Right lung (tissue), 5 donors: ENCODE measurements around the gene E4F1. TPM values are rescaled to one million over a fixed set of nuclear protein-coding genes. Genes with fewer than 3 reads are reported as not detected.
"Not testable (repeated sequence)": the region's sequence is repeated elsewhere in the genome, so short reads cannot be mapped to it uniquely, and the experiment has no call there.

Experiments used
- DNase-seq, 2 donors: peaks; one replicate each; pipeline ENCODE4 v3.0.0-alpha.2; 2013
- polyA plus RNA-seq, 5 donors: library from polyadenylated mRNA; unstranded; fragments of 120-200 nt; gene quantifications; one replicate each; pipeline versions ENCODE4 v1.2.1 to v1.2.3, GENCODE V29; 2013; ENCODE audit warnings: inconsistent platforms in 1 of 5, low replicate concordance in 1 of 5; ENCODE audit not compliant: insufficient read length in 5 of 5, insufficient read depth in 1 of 5

E4F1 gene
- polyA plus RNA-seq, 5 donors: 9.7 to 24.6 (median 15.3) TPM

DNA sequence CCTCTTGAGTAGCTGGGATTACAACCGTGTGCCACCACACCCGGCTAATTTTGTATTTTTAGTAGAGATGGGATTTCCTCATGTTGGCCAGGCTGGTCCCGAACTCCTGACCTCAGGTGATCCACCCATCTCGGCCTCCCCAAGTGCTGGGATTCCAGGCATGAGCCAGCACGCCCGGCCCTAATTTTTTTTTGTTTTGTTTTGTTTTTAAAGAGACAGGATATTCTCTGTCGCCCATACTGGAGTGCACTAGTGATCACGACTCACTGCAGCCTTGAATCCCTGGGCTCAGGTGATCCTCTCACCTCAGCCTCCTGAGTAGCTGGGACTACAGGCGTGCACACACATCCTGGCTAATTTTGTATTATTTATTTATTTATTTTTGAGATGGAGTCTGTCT is 16.9 kb downstream of the E4F1 start:
- not testable (repeated sequence) for DNase-seq

- no peak for DNase-seq
Measured at GRCh38 chr16:2242598-2242997, 19.2 kb downstream of the E4F1 start.

- no peak for DNase-seq
Measured at GRCh38 chr16:2243031-2243528, 19.7 kb downstream of the E4F1 start.

DNA sequence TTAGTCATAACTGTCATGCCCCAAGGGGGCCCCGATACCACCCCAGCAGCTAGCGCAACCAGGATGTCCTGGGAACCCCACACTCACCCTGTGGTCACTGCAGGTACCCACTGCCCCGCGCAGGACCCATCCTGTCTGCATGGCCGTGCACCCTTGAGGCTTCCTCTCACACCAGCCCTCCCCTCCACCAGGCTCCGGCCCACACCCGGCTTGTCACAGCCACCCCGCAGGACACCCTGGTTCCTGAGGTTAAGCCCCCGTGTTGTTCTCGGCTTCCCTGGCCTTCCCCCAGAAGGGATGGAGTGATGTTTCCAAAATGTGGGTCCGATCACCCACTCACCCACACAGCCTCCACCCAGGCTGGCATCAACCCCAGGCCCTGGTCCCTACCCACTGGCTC is 20.4 kb downstream of the E4F1 start:
- DNase-seq: no peak

DNA sequence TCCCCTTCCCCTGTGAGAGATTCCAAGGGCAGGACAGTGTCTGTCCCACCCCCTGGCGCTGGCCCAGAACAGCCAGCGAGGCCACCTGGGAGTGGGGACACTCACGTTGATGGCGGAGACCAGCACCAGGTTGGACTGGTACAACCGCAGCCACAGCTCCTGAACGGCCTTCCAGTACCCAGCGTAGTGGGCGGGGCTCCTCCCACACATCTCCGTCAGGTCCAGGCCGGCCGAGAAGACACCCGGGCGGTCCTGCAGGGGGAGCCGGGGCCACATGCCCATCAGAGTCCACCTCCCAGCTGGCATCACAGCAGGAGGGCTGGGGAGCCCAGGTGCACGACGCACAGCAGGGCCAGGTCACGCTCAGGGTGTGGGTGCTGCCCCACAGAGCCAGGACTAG is 20.9 kb downstream of the E4F1 start:
- no peak for DNase-seq

DNA sequence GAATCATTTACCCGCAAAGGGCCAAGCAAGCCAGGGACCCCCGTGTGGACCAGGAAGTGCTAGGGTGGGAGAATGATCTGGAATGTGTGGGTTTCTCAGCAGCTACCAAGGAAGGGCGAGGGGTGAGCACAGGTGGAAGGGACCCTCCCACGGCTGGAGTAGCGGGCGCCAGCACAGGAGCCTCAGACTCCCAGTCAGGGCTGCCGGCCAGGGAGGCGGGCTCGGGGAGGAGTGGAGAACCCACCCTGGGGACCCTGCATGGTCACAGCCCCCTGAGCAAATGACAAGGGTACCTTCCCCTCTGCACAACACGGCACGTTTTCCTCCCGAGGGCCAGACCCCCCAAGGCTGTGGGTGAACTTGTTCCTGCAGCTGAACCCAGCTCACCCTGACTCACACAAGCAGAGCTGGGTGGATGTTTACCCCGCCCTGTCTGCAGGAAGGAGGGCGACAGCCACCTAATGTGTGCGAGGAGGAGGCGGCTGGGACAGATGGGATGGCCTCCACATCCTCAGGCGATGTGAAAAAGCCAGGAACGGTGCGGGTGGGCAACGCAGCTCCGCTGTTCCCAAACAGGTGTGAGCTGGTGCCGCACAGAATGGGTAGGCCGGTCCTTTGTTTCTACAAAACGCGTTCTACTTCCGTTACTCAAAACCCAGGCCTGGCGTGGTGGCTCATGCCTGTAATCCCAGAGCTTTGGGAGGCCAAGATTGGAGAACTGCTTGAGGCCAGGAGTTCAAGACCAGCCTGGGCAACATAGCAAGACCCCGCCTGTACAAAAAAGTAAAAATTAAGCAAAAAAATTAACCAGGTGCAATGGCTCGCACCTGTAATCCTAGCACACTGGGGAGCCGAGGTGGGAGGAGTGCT is 21.8 kb downstream of the E4F1 start:
- DNase-seq: no peak

DNA sequence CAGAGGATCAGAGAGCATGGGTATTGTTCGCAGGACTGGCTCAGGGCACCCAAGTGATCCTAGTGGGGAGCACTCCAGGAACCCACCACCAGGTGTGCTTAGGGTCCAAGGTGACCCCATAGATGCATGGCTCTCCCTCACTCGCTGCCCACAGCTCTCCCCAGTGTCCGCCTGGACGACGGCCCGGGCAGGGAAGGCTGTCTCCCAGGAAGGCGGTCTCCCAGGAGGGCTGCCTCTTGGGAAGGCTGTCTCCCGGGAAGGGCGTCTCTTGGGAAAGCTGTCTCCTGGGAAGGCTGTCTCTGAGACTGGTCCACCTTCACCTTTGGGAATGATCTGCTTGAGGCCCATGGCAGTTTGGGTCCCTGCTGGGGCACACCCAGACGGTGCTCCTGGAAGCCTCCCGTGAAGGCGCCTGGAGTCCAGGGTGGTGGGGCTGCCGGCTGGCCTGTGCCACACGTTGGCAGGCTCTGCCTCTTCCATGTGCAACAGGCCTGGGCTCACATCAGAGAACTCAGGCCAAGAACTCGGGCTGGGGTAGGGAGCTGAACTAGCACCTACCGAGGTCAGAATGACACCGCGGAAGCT is 23.0 kb downstream of the E4F1 start:
- DNase-seq: no peak

DNA sequence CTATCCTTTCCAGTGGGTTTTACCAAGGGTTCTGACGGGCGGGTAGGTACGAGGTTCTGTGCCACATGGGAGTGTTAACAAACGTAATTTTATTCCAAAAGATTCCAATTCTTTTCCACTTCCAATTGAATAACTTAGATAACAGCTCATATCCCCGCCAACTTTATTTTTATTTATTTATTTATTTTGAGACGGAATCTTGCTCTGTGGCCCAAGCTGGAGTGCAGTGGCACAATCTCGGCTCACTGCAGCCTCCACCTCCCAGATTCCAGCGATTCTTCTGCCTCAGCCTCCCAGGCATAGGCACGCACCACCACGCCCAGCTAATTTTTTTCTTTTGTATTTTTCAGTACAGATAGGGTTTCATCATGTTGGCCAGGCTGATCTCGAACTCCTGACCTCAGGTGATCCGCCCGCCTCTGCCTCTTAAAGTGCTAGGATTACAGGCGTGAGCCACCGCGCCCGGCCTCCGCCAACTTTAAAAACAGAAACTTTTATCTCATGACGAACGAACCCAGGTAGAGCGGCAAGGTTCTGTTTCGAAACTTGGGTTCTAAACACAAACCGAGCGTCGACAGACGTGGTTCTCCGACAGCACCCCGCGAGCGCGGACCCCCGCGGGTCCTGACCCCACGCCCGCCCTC is 27.4 kb downstream of the E4F1 start:
- no peak for DNase-seq

- peak; percentile 95 for DNase-seq
Measured at GRCh38 chr16:2251296-2252111, 28.1 kb downstream of the E4F1 start, which contains the start of gene ECI1. TSS of gene ECI1 (minus strand) at chr16:2251587. CDS start at chr16:2251566, 21 bp downstream.

GRCh38 chr16:2252806-2253148 is 29.4 kb downstream of the E4F1 start:
- DNase-seq: no peak

- no peak for DNase-seq
Measured at GRCh38 chr16:2253293-2253692, 29.9 kb downstream of the E4F1 start.

DNA sequence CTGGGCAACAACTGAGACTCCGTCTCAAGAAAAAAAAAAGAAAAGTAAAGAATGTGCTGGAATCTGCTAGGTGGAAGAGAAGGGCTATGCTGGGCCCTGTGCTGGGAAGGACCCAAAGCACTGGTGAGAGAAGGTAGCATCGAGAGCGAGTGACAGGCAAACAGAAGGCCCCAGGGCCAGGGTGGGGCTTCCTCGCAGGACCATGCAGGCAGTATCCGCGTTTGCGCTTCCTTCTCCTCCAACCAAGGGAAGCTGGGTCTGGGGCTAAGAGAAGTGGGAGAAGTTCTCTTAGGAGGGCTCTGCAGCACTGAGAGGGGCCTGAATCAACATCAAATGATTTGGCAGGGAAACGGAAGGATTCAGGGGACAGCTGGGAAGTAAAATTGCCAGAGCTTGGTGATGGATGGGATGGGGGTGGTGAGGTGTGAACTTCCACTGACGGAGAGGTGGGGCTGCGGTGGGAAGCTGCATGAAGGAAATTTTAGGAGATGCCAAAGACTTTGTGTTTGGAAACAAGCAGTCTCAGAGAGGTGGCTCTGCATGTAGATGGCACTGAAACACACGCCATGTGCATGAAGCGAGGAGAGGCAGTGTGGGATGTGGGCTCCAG is 33.2 kb downstream of the E4F1 start:
- no peak for DNase-seq

DNA sequence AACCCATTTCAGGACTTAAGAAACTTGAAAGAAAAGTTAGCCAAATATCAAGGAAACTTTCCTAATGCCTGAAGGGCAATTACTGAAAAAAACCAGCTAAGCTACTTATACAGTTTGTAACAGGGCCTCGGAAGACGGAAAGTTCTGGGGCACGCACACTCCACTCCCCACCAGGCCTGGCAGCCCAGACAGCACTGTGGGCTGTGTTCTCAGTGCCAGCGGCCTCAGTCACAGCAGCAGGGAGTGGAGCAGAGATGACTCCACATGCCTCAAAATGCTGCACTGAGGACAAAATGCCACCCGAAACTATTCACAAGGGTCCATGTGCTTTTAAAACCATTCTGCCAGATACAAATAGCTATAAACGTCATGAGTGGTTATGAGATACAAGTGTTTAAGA is 34.3 kb downstream of the E4F1 start:
- DNase-seq: no peak

- not testable (repeated sequence) for DNase-seq
Measured at GRCh38 chr16:2258530-2258929, 35.1 kb downstream of the E4F1 start.

GRCh38 chr16:2260250-2260649 is 36.9 kb downstream of the E4F1 start:
- no peak for DNase-seq

DNA sequence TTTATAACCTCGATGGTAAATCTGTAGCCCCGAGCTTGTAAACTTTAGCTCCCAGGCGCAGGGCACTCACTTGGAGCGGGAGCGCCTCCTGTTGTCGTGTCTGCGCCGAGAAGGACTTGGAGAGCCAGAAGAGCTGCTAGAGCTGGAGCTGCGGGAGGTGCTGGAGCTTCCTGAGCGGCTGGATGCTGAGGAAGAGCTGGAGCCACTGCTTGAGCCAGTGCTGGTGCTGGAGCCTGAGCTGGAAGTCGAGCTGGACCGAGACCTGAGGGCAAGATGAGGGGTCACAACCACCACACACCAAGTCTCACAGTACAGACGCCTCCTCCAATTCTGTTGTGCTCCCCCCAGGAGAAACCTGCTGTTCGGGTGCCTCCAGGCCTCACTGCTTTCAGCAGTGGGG is 39.6 kb downstream of the E4F1 start:
- not testable (repeated sequence) for DNase-seq

- not testable (repeated sequence) for DNase-seq
Measured at GRCh38 chr16:2266887-2267286, 43.5 kb downstream of the E4F1 start.

- not testable (repeated sequence) for DNase-seq
Measured at GRCh38 chr16:2267505-2267912, 44.1 kb downstream of the E4F1 start.

- peak; percentile 99 to 100 for DNase-seq
Measured at GRCh38 chr16:2267913-2268666, 44.7 kb downstream of the E4F1 start, which contains the start of gene RNPS1. TSS of gene RNPS1 (minus strand) at chr16:2268126. CDS start at chr16:2264643, 3,483 bp downstream.

DNA sequence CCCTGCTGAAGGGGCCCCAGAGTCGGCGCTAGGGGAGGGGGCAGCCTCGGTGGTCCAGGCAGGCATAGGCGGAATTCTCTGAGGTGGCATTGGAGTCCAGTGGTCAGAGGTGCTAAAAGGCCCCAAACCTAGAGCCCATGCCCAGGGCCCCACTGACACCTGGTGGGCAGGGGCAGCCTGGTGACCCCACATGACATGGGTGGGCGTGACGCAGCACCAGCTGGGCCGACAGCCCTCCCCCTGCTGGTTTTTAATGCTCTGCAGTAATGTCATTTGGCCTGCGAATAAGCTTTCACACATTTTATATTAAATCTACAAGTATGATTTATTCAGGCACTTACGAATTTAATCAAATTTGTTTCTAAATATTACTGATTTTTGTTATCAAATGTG is 46.7 kb downstream of the E4F1 start:
- DNase-seq: no peak
